Measurements from ENCODE around the gene TNS3. TPM values are rescaled to one million over a fixed set of nuclear protein-coding genes. Genes with fewer than 3 reads are reported as not detected.

The TNS3 gene
- total and polyA plus RNA-seq, 2 donors (not counting 3 experiments of a cell fraction or from before 2014, with no cell fraction given): 10.4 to 45.1 TPM

GRCh38 chr7:47271749-47272148 lies 310.2 kb downstream of the TNS3 start:
- Histone ChIP-seq H3K4me1 (ENCODE audit: control insufficient read depth, extremely low read depth, insufficient read depth, low read length) (no peaks in the 10 kb centered on the region), H3K27me3 (ENCODE audit: control insufficient read depth in 2 of 2, insufficient read depth in 2 of 2, low read length in 2 of 2) (no peaks in the 10 kb centered on the region), H3K4me2 (ENCODE audit: insufficient read depth, low read length) (no peak overlapping the region), H3K9me1 (replicated peaks; ENCODE audit: control insufficient read depth, extremely low read depth, insufficient read depth, low read length) (no peaks in the 10 kb centered on the region), H3K4me3 (replicated peaks in 1 of 3; ENCODE audit: insufficient read depth in 1 of 3, low read depth in 1 of 3, low read length in 3 of 3) (no peak overlapping the region), H3K79me2 (ENCODE audit: control insufficient read depth, insufficient read depth, low read length) (no peaks in the 10 kb centered on the region), H3K9ac (replicated peaks; ENCODE audit: extremely low read depth, insufficient read depth, low read length) (no peak overlapping the region), H2AFZ (ENCODE audit: low read depth, low read length) (no peak overlapping the region), H3K27ac (ENCODE audit: insufficient read depth, low read depth, low read length) (no peak overlapping the region), H3K9me3 (replicated peaks; ENCODE audit: control insufficient read depth, insufficient read depth, low read length) (no peaks in the 10 kb centered on the region), H3K36me3 (ENCODE audit: control insufficient read depth in 2 of 2, extremely low read depth in 1 of 2, insufficient read depth in 2 of 2, low read length in 2 of 2) (no peaks in the 10 kb centered on the region), H4K20me1 (replicated peaks; ENCODE audit: control insufficient read depth, extremely low read depth, insufficient read depth, low read length) (no peaks in the 10 kb centered on the region)
- DNase-seq (ENCODE audit: low read depth, low spot score) (no peak), FAIRE-seq (no peak)
- dilution Hi-C loops (cut with MboI; ENCODE audit: extremely low pct_ligation_motif_present, low sequenced_read_pairs): no loop called here
- intact Hi-C loops (cut with micrococcal nuclease): no loop called here
- CTCF ChIA-PET: no interaction called here
- no peak for TF ChIP-seq CTCF (IDR thresholded peaks at IDR 0.05; ENCODE audit: extremely low read depth in 1 of 2, insufficient read depth in 1 of 2, low read depth in 1 of 2, low read length in 2 of 2)
- TF ChIP-seq JUN (IDR thresholded peaks at IDR 0.05; ENCODE audit: borderline replicate concordance, insufficient read depth, insufficient read length, low read depth): no peak
- no peak for TF ChIP-seq EZH2 (IDR thresholded peaks at IDR 0.05; ENCODE audit: borderline replicate concordance, low read depth, low read length, severe bottlenecking)
- no peak for TF ChIP-seq POLR2A (IDR thresholded peaks at IDR 0.05; ENCODE audit: low read depth, low read length)
- no peak for TF ChIP-seq MYC (IDR thresholded peaks at IDR 0.05; ENCODE audit: low read depth, low read length)
- no peak for TF ChIP-seq FOS (IDR thresholded peaks at IDR 0.05; ENCODE audit: borderline replicate concordance, insufficient read depth, low read length)
- TF ChIP-seq POLR2AphosphoS5 (IDR thresholded peaks at IDR 0.05; ENCODE audit: insufficient read depth, low read depth, low read length): no peak
- no peak for TF ChIP-seq MAX (IDR thresholded peaks at IDR 0.05; ENCODE audit: insufficient read depth, insufficient read length)
- no peak for TF ChIP-seq GATA2 (IDR thresholded peaks at IDR 0.05; ENCODE audit: insufficient read depth, insufficient read length, low read depth, low read length)
- no TSS peak for BruUV-seq (replicated peaks)
- POLR2A ChIA-PET: no interaction called here

Data from endothelial cell of umbilical vein (primary cell).